SU-DHL-6 (cell line): ENCODE measurements around the gene ABCG2.

ENCODE experiments used
- H2AFZ ChIP-seq: fragments of 200-600 bp; sonication (generic); 2 replicates; pipeline ENCODE4 v1.6.1; 2014; ENCODE audit warnings: low read depth, mild to moderate bottlenecking, moderate library complexity, mixed read lengths, antibody characterized with exemption, low read length; ENCODE audit not compliant: severe bottlenecking
- H3F3A ChIP-seq: fragments of 200-600 bp; shearing (Covaris generic); 2 replicates; pipeline ENCODE4 v1.6.0; 2016; ENCODE audit warnings: antibody characterized with exemption, mild to moderate bottlenecking; ENCODE audit not compliant: insufficient read depth
- H3K27ac ChIP-seq: fragments of 200-600 bp; sonication (generic); 2 replicates; pipeline ENCODE4 v1.5.1; 2016; ENCODE audit warnings: low read depth, mild to moderate bottlenecking, low read length, moderate library complexity, mixed read lengths
- H3K27me3 ChIP-seq: fragments of 200-600 bp; sonication (generic), shearing (Covaris generic); 2 replicates; pipeline ENCODE4 v1.6.0; 2014; ENCODE audit warnings: mild to moderate bottlenecking, low read length
- H3K36me3 ChIP-seq: fragments of 200-600 bp; sonication (generic); 2 replicates; pipeline ENCODE4 v1.6.1; 2014; ENCODE audit warnings: mild to moderate bottlenecking, low read length, mixed read lengths
- H3K4me2 ChIP-seq: fragments of 300-600, 200-600 bp; shearing (Covaris generic), sonication (generic); 2 replicates; pipeline ENCODE4 v1.6.0; 2014; ENCODE audit warnings: low read length, low read depth, mild to moderate bottlenecking; ENCODE audit not compliant: poor library complexity, severe bottlenecking
- H3K4me3 ChIP-seq: fragments of 200-600 bp; sonication (generic); 2 replicates; pipeline ENCODE4 v1.5.1; 2014; ENCODE audit warnings: antibody characterized with exemption, low read length, mild to moderate bottlenecking, mixed read lengths; ENCODE audit not compliant: insufficient read depth, poor library complexity, severe bottlenecking
- H3K79me2 ChIP-seq: fragments of 200-600 bp; sonication (generic); 2 replicates; pipeline ENCODE4 v1.6.1; 2014; ENCODE audit warnings: mild to moderate bottlenecking, low read length, moderate library complexity; ENCODE audit not compliant: insufficient read depth
- H3K9ac ChIP-seq: fragments of 200-600 bp; sonication (generic); 2 replicates; pipeline ENCODE4 v1.7.0; 2014; ENCODE audit warnings: mild to moderate bottlenecking, low read length
- H3K9me2 ChIP-seq: fragments of 200-600 bp; sonication (generic); replicated peaks from 2 replicates; pipeline ENCODE4 v1.6.1; 2014; ENCODE audit warnings: low read length; ENCODE audit not compliant: insufficient read depth
- H3K9me3 ChIP-seq: fragments of 200-600 bp; sonication (generic); 2 replicates; pipeline ENCODE4 v1.6.1; 2014; ENCODE audit warnings: low read length, mixed read lengths; ENCODE audit not compliant: insufficient read depth
- H4K20me1 ChIP-seq: fragments of 200-600 bp; sonication (generic); 2 replicates; pipeline ENCODE4 v1.6.1; 2014; ENCODE audit warnings: low read depth, mild to moderate bottlenecking, antibody characterized with exemption, low read length, moderate library complexity, mixed read lengths
- CTCF ChIP-seq: fragments of 200-600 bp; sonication (generic); IDR thresholded peaks from one replicate; pipeline ENCODE4 v1.5.1; 2017; ENCODE audit warnings: antibody characterized with exemption, mild to moderate bottlenecking, low read length, moderate library complexity; ENCODE audit not compliant: insufficient read depth, poor library complexity, severe bottlenecking
- EZH2phosphoT487 ChIP-seq: fragments of 200-600 bp; sonication (generic), shearing (Covaris generic); conservative IDR thresholded peaks from 2 replicates; pipeline ENCODE4 v1.6.1; 2018; ENCODE audit warnings: mild to moderate bottlenecking, antibody characterized with exemption, low read length, moderate library complexity, mixed read lengths

The ABCG2 gene

GRCh38 chr4:88158489-88159228 lies at the start of gene ABCG2:
ABCG2 (minus strand) TSS chr4:88158639; CDS start chr4:88139995, 18,644 bp downstream.
- Histone ChIP-seq H3F3A (no peaks in the 10 kb centered on the region), H3K27ac (no peak within 1 kb of the TSS), H3K36me3 (no peaks in the 10 kb centered on the region), H3K9me3 (no peaks in the 10 kb centered on the region), H4K20me1 (no peaks in the 10 kb centered on the region), H3K79me2 (no peaks in the 10 kb centered on the region), H3K4me3 (no peak within 1 kb of the TSS), H3K9ac (no peak within 1 kb of the TSS), H3K27me3 (no peaks in the 10 kb centered on the region), H3K9me2 (no peaks in the 10 kb centered on the region), H3K4me2 (no peak within 1 kb of the TSS), H2AFZ (no peak within 1 kb of the TSS)
- TF ChIP-seq CTCF (no peak), EZH2phosphoT487 (no peak)

- Histone ChIP-seq H3K9ac (no peak overlapping the region), H4K20me1 (no peaks in the 10 kb centered on the region), H3K4me2 (no peak overlapping the region), H3K27me3 (no peaks in the 10 kb centered on the region), H3F3A (no peaks in the 10 kb centered on the region), H3K9me3 (no peaks in the 10 kb centered on the region), H3K36me3 (no peaks in the 10 kb centered on the region), H3K27ac (no peak overlapping the region), H3K4me3 (no peak overlapping the region), H3K9me2 (no peaks in the 10 kb centered on the region), H3K79me2 (no peaks in the 10 kb centered on the region), H2AFZ (no peak overlapping the region)
- TF ChIP-seq CTCF = no peak
These were observed 49.7 kb upstream of the ABCG2 start for GRCh38 chr4:88208156-88208555.

- H2AFZ ChIP-seq = no peak overlapping the region
- no peaks in the 10 kb centered on the region for H4K20me1 ChIP-seq
- no peaks in the 10 kb centered on the region for H3F3A ChIP-seq
- H3K4me2 ChIP-seq = no peak overlapping the region
- no peaks in the 10 kb centered on the region for H3K9me3 ChIP-seq
- no peaks in the 10 kb centered on the region for H3K36me3 ChIP-seq
- no peaks in the 10 kb centered on the region for H3K27me3 ChIP-seq
- TF ChIP-seq EZH2phosphoT487 (no peak), CTCF (no peak)
- H3K9ac ChIP-seq = no peak overlapping the region
- no peaks in the 10 kb centered on the region for H3K79me2 ChIP-seq
- H3K27ac ChIP-seq = no peak overlapping the region
- H3K9me2 ChIP-seq = no peaks in the 10 kb centered on the region
- H3K4me3 ChIP-seq = no peak overlapping the region
These were observed 48.7 kb upstream of the ABCG2 start for GRCh38 chr4:88207171-88207570.
